Sigmoid colon (tissue), 7 donors: ENCODE results near the gene SLC34A3. TPM values are rescaled to one million over a fixed set of nuclear protein-coding genes. Genes with fewer than 3 reads are reported as not detected.
A peak's percentile ranks its signal among the peaks of the same experiment; 100 is the strongest.
"Not testable (repeated sequence)": the region's sequence is repeated elsewhere in the genome, so short reads cannot be mapped to it uniquely, and the experiment has no call there.

ENCODE experiments used
- DNase-seq: peaks from one replicate; pipeline ENCODE4 v3.0.0-alpha.2; 2019
- H3K27ac ChIP-seq, 4 donors: fragments of 200-600 bp; sonication (generic); one replicate each; pipeline ENCODE4 v1.5.1; 2016 to 2019; ENCODE audit warnings: mild to moderate bottlenecking in 1 of 4
- H3K27me3 ChIP-seq, 3 donors: fragments of 200-600 bp; sonication (generic); one replicate each; pipeline ENCODE4 v1.5.1; 2019; ENCODE audit warnings: mild to moderate bottlenecking in 1 of 3
- H3K36me3 ChIP-seq, 4 donors: fragments of 200-600 bp; sonication (generic); one replicate each; pipeline ENCODE4 v1.5.1; 2016 to 2019
- H3K4me1 ChIP-seq, 4 donors: fragments of 200-600 bp; sonication (generic); one replicate each; pipeline ENCODE4 v1.5.1; 2017 to 2019
- H3K4me3 ChIP-seq, 4 donors: fragments of 200-600 bp; sonication (generic); one replicate each; pipeline ENCODE4 v1.5.1; 2017 to 2019; ENCODE audit warnings: mild to moderate bottlenecking in 2 of 4, moderate library complexity in 1 of 4
- H3K9me3 ChIP-seq, 4 donors: fragments of 200-600 bp in 3 of 4; sonication (generic) in 3 of 4; one replicate each; pipeline versions ENCODE4 v1.5.1 to v1.6.1; 2013 to 2019
- EP300 ChIP-seq, 4 donors: sonication (generic); formaldehyde crosslinking; IDR thresholded peaks; one replicate each; pipeline ENCODE4 v1.6.1; 2017; ENCODE audit warnings: antibody characterized with exemption in 4 of 4
- POLR2A ChIP-seq, 2 donors: fragments of 450-650 bp; IDR thresholded peaks; one replicate each; pipeline ENCODE4 v1.6.1; 2016; ENCODE audit warnings: antibody characterized with exemption in 2 of 2, mild to moderate bottlenecking in 2 of 2, moderate library complexity in 2 of 2
- POLR2AphosphoS5 ChIP-seq, 4 donors: sonication (generic); formaldehyde crosslinking; IDR thresholded peaks; one replicate each; pipeline ENCODE4 v1.6.1; 2017; ENCODE audit warnings: antibody characterized with exemption in 4 of 4
- WGBS, 2 donors: extraction: QIAGEN DNeasy Blood & Tissue Kit; methylation state at CpG; one replicate each; pipeline ENCODE4 v1.1.7; 2013; 5-methylcytosine and 5-hydroxymethylcytosine counted together
- intact Hi-C: fragments of 100-400 bp; cut with DNase I; formaldehyde crosslinking; loops from one replicate; pipeline ENCODE4 v1.15.1; 2023
- polyA plus RNA-seq, 3 donors: library from polyadenylated mRNA; stranded (reverse); fragments of 200-250 nt; gene quantifications; one replicate each; pipeline ENCODE4 v1.2.3, GENCODE V29; 2013
- total RNA-seq, 4 donors: library from RNA; depleted of rRNA; stranded (reverse); fragments of >200 nt; gene quantifications; one replicate each; pipeline ENCODE4 v1.1.0, GENCODE V29; 2016
- TF ChIP-seq, protein P1 (sequence below), 4 experiments: fragments of 450-650 bp in 3 of 4; fragments of 200-600 bp in 1 of 4; IDR thresholded peaks; one replicate each; pipeline ENCODE4 v1.5.1; 2016 to 2019; ENCODE audit warnings: antibody characterized with exemption in 4 of 4, mild to moderate bottlenecking in 3 of 4, moderate library complexity in 2 of 4
- donor health status: healthy with polysubstance abuse.
- donor health status: Bipolar disorder and iron deficiency.
- donor health status: healthy.

SLC34A3 gene
- total and polyA plus RNA-seq, 7 donors: not detected

- Histone ChIP-seq H3K4me1 (peaks cover 2 to 49% (median 41%) of the 10 kb centered on the region in 4 donors), H3K27me3 (peaks cover 12 to 31% (median 30%) of the 10 kb centered on the region in 3 donors), H3K9me3 (no peaks in the 10 kb centered on the region), H3K27ac (no peak overlapping the region), H3K36me3 (no peaks in the 10 kb centered on the region), H3K4me3 (peak overlapping the region in 2 of 4 donors; percentile 23 to 34)
- WGBS, 2 donors: 23 to 35% methylated on average over 11 of the region's 11 CpGs
- DNase-seq: no peak
- intact Hi-C loops: loop anchor here (5.0 kb wide), 1 partner anchor 50 kb away; the partner anchor contains the start of genes ANAPC2 and SSNA1
- TF ChIP-seq POLR2AphosphoS5 (IDR thresholded peaks at IDR 0.05): no peak
- TF ChIP-seq POLR2A (IDR thresholded peaks at IDR 0.05): no peak
- TF ChIP-seq, protein P1, sequence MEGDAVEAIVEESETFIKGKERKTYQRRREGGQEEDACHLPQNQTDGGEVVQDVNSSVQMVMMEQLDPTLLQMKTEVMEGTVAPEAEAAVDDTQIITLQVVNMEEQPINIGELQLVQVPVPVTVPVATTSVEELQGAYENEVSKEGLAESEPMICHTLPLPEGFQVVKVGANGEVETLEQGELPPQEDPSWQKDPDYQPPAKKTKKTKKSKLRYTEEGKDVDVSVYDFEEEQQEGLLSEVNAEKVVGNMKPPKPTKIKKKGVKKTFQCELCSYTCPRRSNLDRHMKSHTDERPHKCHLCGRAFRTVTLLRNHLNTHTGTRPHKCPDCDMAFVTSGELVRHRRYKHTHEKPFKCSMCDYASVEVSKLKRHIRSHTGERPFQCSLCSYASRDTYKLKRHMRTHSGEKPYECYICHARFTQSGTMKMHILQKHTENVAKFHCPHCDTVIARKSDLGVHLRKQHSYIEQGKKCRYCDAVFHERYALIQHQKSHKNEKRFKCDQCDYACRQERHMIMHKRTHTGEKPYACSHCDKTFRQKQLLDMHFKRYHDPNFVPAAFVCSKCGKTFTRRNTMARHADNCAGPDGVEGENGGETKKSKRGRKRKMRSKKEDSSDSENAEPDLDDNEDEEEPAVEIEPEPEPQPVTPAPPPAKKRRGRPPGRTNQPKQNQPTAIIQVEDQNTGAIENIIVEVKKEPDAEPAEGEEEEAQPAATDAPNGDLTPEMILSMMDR (IDR thresholded peaks at IDR 0.05): no peak
- no peak for TF ChIP-seq EP300 (IDR thresholded peaks at IDR 0.05)
Measured at GRCh38 chr9:137236936-137237421, 6.3 kb downstream of the SLC34A3 start.

- Histone ChIP-seq H3K4me1 (peaks cover 2 to 60% (median 52%) of the 10 kb centered on the region in 4 donors), H3K27ac (no peak overlapping the region), H3K36me3 (peaks cover 0 to 10% (median 8%) of the 10 kb centered on the region in 4 donors), H3K9me3 (no peaks in the 10 kb centered on the region), H3K27me3 (peaks cover 3 to 20% (median 19%) of the 10 kb centered on the region in 3 donors), H3K4me3 (no peak overlapping the region)
- WGBS, 2 donors: 20 to 60% methylated on average over 13 of the region's 13 CpGs
- TF ChIP-seq POLR2AphosphoS5 (IDR thresholded peaks at IDR 0.05): no peak
- TF ChIP-seq EP300 (IDR thresholded peaks at IDR 0.05): no peak
- no peak for TF ChIP-seq POLR2A (IDR thresholded peaks at IDR 0.05)
- TF ChIP-seq, protein P1 (IDR thresholded peaks at IDR 0.05): no peak
- no peak for DNase-seq
- intact Hi-C loops: loop anchor here (5.0 kb wide), 1 partner anchor 51 kb away; the partner anchor contains the start of genes ANAPC2 and SSNA1
Measured at GRCh38 chr9:137237759-137238726, 7.3 kb downstream of the SLC34A3 start.

DNA sequence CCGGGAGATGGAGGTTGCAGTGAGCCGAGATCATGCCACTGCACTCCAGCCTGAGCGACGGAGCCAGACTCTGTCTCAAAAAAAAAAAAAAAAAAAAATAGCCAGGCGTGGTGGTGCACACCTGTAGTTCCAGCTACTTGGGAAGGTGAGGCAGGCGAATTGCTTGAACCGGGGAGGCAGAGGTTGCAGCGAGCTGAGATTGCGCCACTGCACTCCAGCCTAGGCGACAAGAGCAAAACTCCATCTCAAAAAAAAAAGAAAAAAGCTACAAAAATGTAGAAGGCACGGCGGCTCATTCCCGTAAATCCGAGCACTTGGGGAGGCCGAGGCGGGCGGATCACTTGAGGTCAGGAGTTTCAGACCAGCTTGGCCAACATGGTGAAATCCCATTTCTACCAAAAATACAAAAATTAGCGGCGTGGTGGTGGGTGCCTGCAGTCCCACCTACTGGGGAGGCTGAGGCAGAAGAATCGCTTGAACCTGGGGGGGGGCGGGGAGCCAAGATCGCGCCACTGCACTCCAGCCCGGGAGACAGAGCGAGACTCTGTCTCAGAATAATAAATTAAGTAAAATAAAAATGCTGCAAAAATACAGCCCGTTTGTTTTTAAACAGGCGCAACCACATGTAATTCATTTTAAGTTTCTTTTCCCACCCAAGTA is 9.0 kb downstream of the SLC34A3 start:
- peaks cover 4 to 19% (median 15%) of the 10 kb centered on the region in 4 donors for H3K36me3 ChIP-seq
- peaks cover 2 to 75% (median 59%) of the 10 kb centered on the region in 4 donors for H3K4me1 ChIP-seq
- not testable (repeated sequence) for H3K9me3 ChIP-seq, DNase-seq, H3K27me3 ChIP-seq
- 15 to 43% methylated on average over 27 of the region's 27 CpGs for WGBS, 2 donors
- peak overlapping the region; percentile 63 to 90 (median 78) for H3K4me3 ChIP-seq
- intact Hi-C loops: loop anchor here (2.0 to 5.0 kb wide), 4 partner anchors 15 to 52 kb away; partner anchors contain the start of genes ANAPC2, NELFB, RNF208 and SSNA1
- H3K27ac ChIP-seq: peak overlapping the region; percentile 98 to 100 (median 98)

DNA sequence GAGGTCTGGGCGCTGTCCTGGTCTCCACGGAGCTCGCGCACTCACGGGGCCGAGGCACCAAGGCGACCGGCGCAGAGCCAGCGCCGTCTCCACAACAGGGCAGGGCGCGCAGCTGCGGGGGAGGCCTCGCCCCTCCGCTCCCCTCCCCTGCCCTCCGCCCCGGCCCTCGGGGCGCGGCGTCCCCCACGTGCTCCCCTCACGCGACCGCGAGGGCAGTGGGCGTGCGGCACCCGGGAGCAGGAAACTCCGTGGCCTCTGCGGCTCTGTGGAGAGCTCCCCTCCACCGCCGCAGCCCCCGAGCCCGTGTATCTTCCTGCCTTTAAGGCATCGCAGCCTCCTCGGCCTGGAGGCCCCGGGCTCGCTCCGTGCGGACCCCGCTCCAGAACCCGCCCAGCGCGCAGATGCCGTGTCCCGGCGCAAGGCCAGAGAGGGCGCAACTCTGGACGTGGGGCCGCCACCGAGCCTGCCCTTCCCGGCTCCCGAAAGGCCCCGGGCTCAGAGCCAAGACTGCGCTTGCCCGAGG is 9.7 kb downstream of the SLC34A3 start:
- peaks cover 0 to 2% (median 0%) of the 10 kb centered on the region in 3 donors for H3K27me3 ChIP-seq
- intact Hi-C loops: loop anchor here (2.0 kb wide), 3 partner anchors 14 to 40 kb away; partner anchors contain the start of genes NELFB, RNF208 and TPRN
- peak overlapping the region; percentile 98 to 100 (median 98) for H3K27ac ChIP-seq
- no peaks in the 10 kb centered on the region for H3K9me3 ChIP-seq
- peak overlapping the region; percentile 63 to 90 (median 78) for H3K4me3 ChIP-seq
- H3K36me3 ChIP-seq: peaks cover 4 to 19% (median 15%) of the 10 kb centered on the region in 4 donors
- H3K4me1 ChIP-seq: peaks cover 2 to 75% (median 58%) of the 10 kb centered on the region in 4 donors
- TF ChIP-seq, protein P1 (IDR thresholded peaks at IDR 0.05): no peak
- TF ChIP-seq POLR2A (IDR thresholded peaks at IDR 0.05): peak in 1 of 2 donors; percentile 22
- TF ChIP-seq POLR2AphosphoS5 (IDR thresholded peaks at IDR 0.05): peak in 3 of 4 donors; percentile 17 to 38 (median 22)
- peak; percentile 92 for DNase-seq
- WGBS, 2 donors: 0% methylated on average over 58 of the region's 58 CpGs
